Astrocyte of the cerebellum (primary cell): ENCODE measurements around the gene HSH2D.
"Not testable (repeated sequence)": the region's sequence is repeated elsewhere in the genome, so short reads cannot be mapped to it uniquely, and the experiment has no call there.

Experiments used
- DNase-seq: peaks from one replicate; pipeline ENCODE4 v3.0.0-alpha.2; 2011; ENCODE audit warnings: low read depth
- H3K4me3 ChIP-seq: 2 replicates; pipeline ENCODE4 v1.5.1; 2011; ENCODE audit warnings: mild to moderate bottlenecking, low read depth, low read length, moderate library complexity
- in situ Hi-C: cut with HindIII; loops from 2 replicates; pipeline ENCODE4 v1.10.0; 2017; ENCODE audit warnings: low sequenced_read_pairs
- TF ChIP-seq, protein P1 (sequence below): IDR thresholded peaks from 2 replicates; pipeline ENCODE4 v1.5.1; 2012; ENCODE audit warnings: low read length, low read depth, moderate library complexity, mild to moderate bottlenecking; ENCODE audit errors: missing control alignments

Gene HSH2D

DNA sequence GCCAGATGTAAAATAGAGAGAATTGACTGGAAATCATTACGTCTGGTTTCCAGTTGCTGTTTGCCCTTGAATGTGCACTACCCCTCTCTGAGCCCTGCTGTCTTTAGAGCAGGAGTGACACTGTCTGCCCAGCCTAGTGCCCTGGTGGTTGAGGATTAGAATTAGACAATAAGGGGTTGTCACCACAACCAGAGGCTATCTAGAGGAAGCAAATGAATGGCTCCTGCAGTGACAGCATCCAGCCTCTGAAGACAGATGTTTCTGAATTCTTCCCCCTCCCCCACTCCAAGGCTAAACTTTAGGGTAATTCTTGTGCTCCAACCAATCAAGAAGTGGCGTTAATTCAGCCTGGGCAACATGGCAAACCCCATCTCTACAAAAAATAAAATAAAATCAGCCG is 29.8 kb upstream of the HSH2D start:
- TF ChIP-seq, protein P1, sequence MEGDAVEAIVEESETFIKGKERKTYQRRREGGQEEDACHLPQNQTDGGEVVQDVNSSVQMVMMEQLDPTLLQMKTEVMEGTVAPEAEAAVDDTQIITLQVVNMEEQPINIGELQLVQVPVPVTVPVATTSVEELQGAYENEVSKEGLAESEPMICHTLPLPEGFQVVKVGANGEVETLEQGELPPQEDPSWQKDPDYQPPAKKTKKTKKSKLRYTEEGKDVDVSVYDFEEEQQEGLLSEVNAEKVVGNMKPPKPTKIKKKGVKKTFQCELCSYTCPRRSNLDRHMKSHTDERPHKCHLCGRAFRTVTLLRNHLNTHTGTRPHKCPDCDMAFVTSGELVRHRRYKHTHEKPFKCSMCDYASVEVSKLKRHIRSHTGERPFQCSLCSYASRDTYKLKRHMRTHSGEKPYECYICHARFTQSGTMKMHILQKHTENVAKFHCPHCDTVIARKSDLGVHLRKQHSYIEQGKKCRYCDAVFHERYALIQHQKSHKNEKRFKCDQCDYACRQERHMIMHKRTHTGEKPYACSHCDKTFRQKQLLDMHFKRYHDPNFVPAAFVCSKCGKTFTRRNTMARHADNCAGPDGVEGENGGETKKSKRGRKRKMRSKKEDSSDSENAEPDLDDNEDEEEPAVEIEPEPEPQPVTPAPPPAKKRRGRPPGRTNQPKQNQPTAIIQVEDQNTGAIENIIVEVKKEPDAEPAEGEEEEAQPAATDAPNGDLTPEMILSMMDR = no peak
- in situ Hi-C loops = no loop called here
- H3K4me3 ChIP-seq = no peak overlapping the region
- no peak for DNase-seq

GRCh38 chr19:16115301-16116039 is 28.0 kb upstream of the HSH2D start:
- no peak for DNase-seq
- in situ Hi-C loops = no loop called here
- H3K4me3 ChIP-seq = no peak overlapping the region
- TF ChIP-seq, protein P1 = no peak

DNA sequence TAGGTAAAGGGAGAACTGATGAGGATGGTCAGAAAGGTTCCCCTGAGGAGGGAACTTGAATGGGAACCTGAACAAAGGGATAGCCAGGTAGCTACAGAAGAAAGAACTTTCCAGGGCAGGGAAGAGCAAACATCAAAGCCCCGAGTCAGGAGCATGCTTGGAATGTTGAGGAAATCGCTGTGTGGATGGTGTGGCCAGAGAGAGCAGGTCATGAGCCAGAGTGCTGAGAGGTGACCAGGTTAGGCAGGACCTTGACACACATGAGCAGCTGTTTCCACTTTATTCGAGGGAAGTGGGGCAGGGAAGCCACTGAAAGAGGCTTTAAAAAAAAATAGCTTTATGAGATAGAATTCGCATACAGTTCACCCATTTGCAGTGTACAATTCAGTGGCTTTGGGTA is 27.4 kb upstream of the HSH2D start:
- TF ChIP-seq, protein P1 = no peak
- no peak for DNase-seq
- H3K4me3 ChIP-seq = no peak overlapping the region
- in situ Hi-C loops = no loop called here

GRCh38 chr19:16117594-16118033 is 25.9 kb upstream of the HSH2D start:
- in situ Hi-C loops = no loop called here
- H3K4me3 ChIP-seq = no peak overlapping the region
- TF ChIP-seq, protein P1 = no peak
- DNase-seq = no peak

- no peak overlapping the region for H3K4me3 ChIP-seq
- TF ChIP-seq, protein P1 = no peak
- DNase-seq = no peak
- in situ Hi-C loops = no loop called here
Measured at GRCh38 chr19:16118489-16119033, 24.9 kb upstream of the HSH2D start.

- in situ Hi-C loops, H3K4me3 ChIP-seq, DNase-seq: not testable (repeated sequence)
Measured at GRCh38 chr19:16119075-16119857, 24.2 kb upstream of the HSH2D start.

DNA sequence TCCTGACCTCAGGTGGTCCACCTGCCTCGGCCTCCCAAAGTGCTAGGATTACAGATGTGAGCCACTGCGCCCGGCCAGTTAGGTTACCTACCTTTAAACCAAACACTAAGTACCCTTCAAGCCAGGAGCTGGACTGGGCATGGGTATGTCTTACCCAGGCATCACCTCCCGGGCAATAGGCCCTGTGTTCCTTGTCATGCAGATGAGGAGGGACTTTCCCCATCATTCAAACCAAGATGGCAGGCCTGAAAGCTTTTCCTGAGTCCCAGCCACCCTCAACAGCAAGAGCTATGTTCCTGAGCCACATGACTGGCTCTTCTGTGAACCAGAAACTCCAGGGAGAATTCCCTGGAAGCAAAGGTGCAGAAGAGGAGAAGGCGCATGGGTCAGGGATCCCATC is 22.3 kb upstream of the HSH2D start:
- no peak for DNase-seq
- H3K4me3 ChIP-seq = no peak overlapping the region
- in situ Hi-C loops = no loop called here
- TF ChIP-seq, protein P1 = no peak
